MM.1S (cell line): ENCODE results near the gene STS.

Experiments used
- CTCF ChIP-seq: fragments of 300-600 bp; sonication (generic); IDR thresholded peaks from 2 replicates; pipeline ENCODE4 v1.5.1; 2016; ENCODE audit warnings: antibody characterized with exemption, low read length, mixed read lengths
- EZH2 ChIP-seq: fragments of 300-600 bp; sonication (generic); optimal IDR thresholded peaks from 2 replicates; pipeline ENCODE3; 2017; ENCODE audit warnings: low read depth, mild to moderate bottlenecking, antibody characterized with exemption, low read length, mixed read lengths
- EZH2phosphoT487 ChIP-seq: fragments of 300-600 bp; sonication (generic); IDR thresholded peaks from 2 replicates; pipeline ENCODE4 v1.6.1; 2018; ENCODE audit warnings: antibody characterized with exemption, low read length

- TF ChIP-seq CTCF (no peak), EZH2 (no peak), EZH2phosphoT487 (no peak)
Measured at GRCh38 chrX:7184816-7185215, 37.3 kb downstream of the STS start.
